GM12878 (cell line): ENCODE data around the gene GTPBP3. TPM values are rescaled to one million over a fixed set of nuclear protein-coding genes. Genes with fewer than 3 reads are reported as not detected.

Source experiments
- ATAC-seq: fragments of 200-7000 bp; cut with Tn5 transposase; 3 replicates; pipeline ENCODE4 v1.9.1; 2020; ENCODE audit warnings: mild to moderate bottlenecking, moderate library complexity
- BruUV-seq: library from RNA; stranded (reverse); fragments of 400-500 nt; replicated peaks from 2 replicates; lab custom pipeline; 2021; lab: Mats Ljungman, UMichigan
- CTCF ChIA-PET: fragments of 300-600 bp; sonication (Branson Sonifier 250); formaldehyde crosslinking; extraction: SDS; loops from one replicate; lab custom pipeline; 2021; ENCODE audit warnings: inconsistent platforms; lab: Yijun Ruan, JAX
- POLR2A ChIA-PET: fragments of 350-600 bp; formaldehyde crosslinking; extraction: SDS; loops from one replicate; lab custom pipeline; 2021; ENCODE audit warnings: inconsistent platforms; lab: Charles Lee
- RAD21 ChIA-PET: fragments of 300-600 bp; sonication (Branson Sonifier 250); formaldehyde crosslinking; loops from one replicate; lab custom pipeline; 2023; ENCODE audit warnings: antibody characterized with exemption; ENCODE audit not compliant: unreplicated experiment; lab: Charles Lee
- SMC1A ChIA-PET: fragments of 300-600 bp; sonication (Branson Sonifier 250); formaldehyde crosslinking; loops from one replicate; lab custom pipeline; 2023; ENCODE audit not compliant: unreplicated experiment, uncharacterized antibody; lab: Charles Lee
- DNase-seq: peaks from one replicate; pipeline ENCODE4 v3.0.0-alpha.2; 2011; ENCODE audit warnings: low read depth, low spot score
- FAIRE-seq: peaks from 3 replicates; lab custom pipeline; 2011; peaks lifted over from hg19 to GRCh38; lab: Jason Lieb, UNC
- H2AFZ ChIP-seq: 2 replicates; pipeline ENCODE4 v1.6.0; 2011; ENCODE audit warnings: low read depth, low read length, control low read depth; ENCODE audit not compliant: control insufficient read depth
- H3K27ac ChIP-seq: 2 replicates; pipeline ENCODE4 v1.5.1; 2011; ENCODE audit warnings: control low read depth; ENCODE audit not compliant: control insufficient read depth, insufficient read depth
- H3K27me3 ChIP-seq, 2 experiments: replicated peaks in 1 of 2; 2 replicates each; pipeline versions ENCODE4 v1.6.0 to v1.6.1; 2011; ENCODE audit warnings: low read length in 1 of 2; ENCODE audit not compliant: control insufficient read depth in 2 of 2, insufficient read depth in 2 of 2
- H3K36me3 ChIP-seq, 2 experiments: 2 replicates each; pipeline ENCODE4 v1.5.1; 2011; ENCODE audit warnings: low read length in 1 of 2; ENCODE audit not compliant: control insufficient read depth in 2 of 2, insufficient read depth in 2 of 2
- H3K4me1 ChIP-seq: 2 replicates; pipeline ENCODE4 v1.6.1; 2011; ENCODE audit warnings: mild to moderate bottlenecking, low read length, moderate library complexity, mixed read lengths; ENCODE audit not compliant: control insufficient read depth, insufficient read depth
- H3K4me2 ChIP-seq: 2 replicates; pipeline ENCODE4 v1.6.0; 2011; ENCODE audit warnings: control low read depth; ENCODE audit not compliant: control insufficient read depth, insufficient read depth
- H3K4me3 ChIP-seq: fragments of 200-600 bp; sonication (generic); 2 replicates; pipeline ENCODE4 v1.5.1; 2016
- H3K79me2 ChIP-seq: 2 replicates; pipeline ENCODE4 v1.6.0; 2011; ENCODE audit warnings: low read length; ENCODE audit not compliant: control insufficient read depth, insufficient read depth
- H3K9ac ChIP-seq: 2 replicates; pipeline ENCODE4 v1.8.0; 2011; ENCODE audit warnings: low read length, control low read depth, mixed read lengths; ENCODE audit not compliant: control insufficient read depth, insufficient read depth
- H3K9me3 ChIP-seq: replicated peaks from 3 replicates; pipeline ENCODE4 v1.5.1; 2011; ENCODE audit warnings: mild to moderate bottlenecking, low read length; ENCODE audit not compliant: control insufficient read depth, insufficient read depth
- H4K20me1 ChIP-seq: 2 replicates; pipeline ENCODE4 v1.6.0; 2011; ENCODE audit not compliant: control insufficient read depth, insufficient read depth
- CBX5 ChIP-seq: sonication (generic); IDR thresholded peaks from 2 replicates; pipeline ENCODE4 v1.6.1; 2016; ENCODE audit warnings: low read depth, moderate library complexity, mild to moderate bottlenecking, inconsistent platforms
- CHD1 ChIP-seq: IDR thresholded peaks from 2 replicates; pipeline ENCODE4 v1.6.1; 2012; ENCODE audit warnings: low read depth, low read length, improper control_type of control experiment
- CREB1 ChIP-seq: IDR thresholded peaks from 2 replicates; pipeline ENCODE4 v1.6.1; 2012; ENCODE audit warnings: low read depth, mild to moderate bottlenecking, inconsistent platforms
- EGR1 ChIP-seq, 2 experiments: IDR thresholded peaks; 1 replicate in 1 of 2; 2 replicates in 1 of 2; pipeline ENCODE4 v1.6.1; 2011 to 2012; ENCODE audit warnings: low read depth in 2 of 2, low read length in 2 of 2, borderline replicate concordance in 1 of 2, mild to moderate bottlenecking in 1 of 2, moderate library complexity in 1 of 2
- ELK1 ChIP-seq: IDR thresholded peaks from 2 replicates; pipeline ENCODE4 v1.6.1; 2012; ENCODE audit warnings: low read depth, low read length, improper control_type of control experiment
- ESRRA ChIP-seq: IDR thresholded peaks from 2 replicates; pipeline ENCODE4 v1.6.1; 2012; ENCODE audit warnings: mild to moderate bottlenecking, low read length, improper control_type of control experiment
- FOS ChIP-seq: IDR thresholded peaks from 3 replicates; pipeline ENCODE4 v1.6.1; 2011; ENCODE audit warnings: borderline replicate concordance; ENCODE audit not compliant: insufficient read length; ENCODE audit errors: extremely low read depth
- HDAC2 ChIP-seq: fragments of 200-600 bp; sonication (generic); IDR thresholded peaks from 2 replicates; pipeline ENCODE4 v1.6.1; 2017
- IRF3 ChIP-seq: fragments of 450-650 bp; IDR thresholded peaks from 2 replicates; pipeline ENCODE4 v1.6.1; 2014; ENCODE audit warnings: mild to moderate bottlenecking
- IRF5 ChIP-seq: fragments of 450-650 bp; IDR thresholded peaks from 2 replicates; pipeline ENCODE4 v1.6.1; 2017; ENCODE audit warnings: borderline replicate concordance
- NR2F1 ChIP-seq: fragments of 450-650 bp; conservative IDR thresholded peaks from 2 replicates; pipeline ENCODE4 v1.6.1; 2017; ENCODE audit warnings: mild to moderate bottlenecking
- PBX3 ChIP-seq: IDR thresholded peaks from 2 replicates; pipeline ENCODE4 v1.6.1; 2011; ENCODE audit warnings: mild to moderate bottlenecking, low read depth, low read length, moderate library complexity; ENCODE audit not compliant: insufficient replicate concordance
- SMC3 ChIP-seq: IDR thresholded peaks from 2 replicates; pipeline ENCODE4 v1.6.1; 2011; ENCODE audit warnings: low read length, improper control_type of control experiment, borderline replicate concordance
- SP1 ChIP-seq: IDR thresholded peaks from one replicate; pipeline ENCODE4 v1.6.1; 2011; ENCODE audit warnings: low read depth, low read length
- ZBED1 ChIP-seq: IDR thresholded peaks from 2 replicates; pipeline ENCODE4 v1.6.1; 2016; ENCODE audit warnings: borderline replicate concordance
- WGBS: methylation state at CpG from one replicate; pipeline ENCODE4 v1.1.6; 2016; ENCODE audit warnings: low lambda C conversion rate; ENCODE audit not compliant: insufficient replicate concordance, insufficient coverage; ENCODE audit errors: missing lambda C conversion rate; 5-methylcytosine and 5-hydroxymethylcytosine counted together
- in situ Hi-C: fragments of 300-500 bp; cut with MboI; formaldehyde crosslinking; loops from 9 replicates; pipeline ENCODE4 v1.14.3; 2018; ENCODE audit warnings: mixed read lengths
- intact Hi-C: fragments of 100-400 bp; cut with micrococcal nuclease; formaldehyde crosslinking; loops from one replicate; pipeline ENCODE4 v1.14.2; 2022; ENCODE audit not compliant: unreplicated experiment
- polyA plus RNA-seq, 11 experiments: library from polyadenylated mRNA; depleted of rRNA in 4 of 11; unstranded in 6 of 11; stranded (reverse) in 5 of 11; fragments of >200 nt; fragmentation: Nextera tagmentation in 4 of 11; fragmentation: Illumina TruSeq in 1 of 11; extraction: Ambion mirVana in 4 of 11; extraction: Trizol in 1 of 11; gene quantifications; 1 replicate in 1 of 11; 2 replicates in 10 of 11; pipeline versions ENCODE4 v1.2.1 to v1.2.3, GENCODE V29; 2011 to 2016; ENCODE audit warnings: inconsistent platforms in 2 of 11, missing spikeins in 2 of 11, low read depth in 1 of 11
- total RNA-seq, 4 experiments: library from RNA; depleted of rRNA in 3 of 4; stranded (reverse); fragments of >200 nt in 3 of 4; fragmentation: Illumina TruSeq in 1 of 4; extraction: Trizol in 1 of 4; gene quantifications; 2 replicates each; pipeline versions ENCODE4 v1.2.1 to v1.2.3, GENCODE V29; 2013 to 2021

The GTPBP3 gene
- total and polyA plus RNA-seq, 10 of the 15 experiments (the other 5 are each of a cell fraction or from before 2014, with no cell fraction given), result 2.9 to 46.8 (median 15.4) TPM

GRCh38 chr19:17332360-17332676 lies 5.0 kb upstream of the GTPBP3 start:
- TF ChIP-seq NR2F1 (no peak), HDAC2 (no peak), CHD1 (no peak), ZBED1 (no peak), EGR1 (IDR thresholded peaks at IDR 0.05; ENCODE audit: borderline replicate concordance in 1 of 2, low read depth in 2 of 2, low read length in 2 of 2) (no peak), IRF3 (no peak), IRF5 (no peak), FOS (no peak), ESRRA (no peak), SMC3 (no peak), PBX3 (no peak), CBX5 (no peak), SP1 (no peak), ELK1 (no peak), CREB1 (no peak)
- TF ChIP-seq, all 136 proteins: peak for 0
- intact Hi-C loops, result no loop called here
- Histone ChIP-seq H2AFZ (no peak overlapping the region), H3K9me3 (no peaks in the 10 kb centered on the region; the same call in 2 of the 3 replicates), H3K4me2 (no peak overlapping the region), H3K79me2 (no peaks in the 10 kb centered on the region), H3K4me3 (no peak overlapping the region), H3K36me3 (no peaks in the 10 kb centered on the region), H3K27me3 (no peaks in the 10 kb centered on the region; a peak in 2 of 4 replicates), H4K20me1 (no peaks in the 10 kb centered on the region), H3K4me1 (peaks cover 13% of the 10 kb centered on the region), H3K27ac (no peak overlapping the region), H3K9ac (no peak overlapping the region)
- BruUV-seq, result no TSS peak
- in situ Hi-C loops, result no loop called here
- ATAC-seq (no peak), DNase-seq (no peak), FAIRE-seq (no peak)
- WGBS, result 97% methylated on average over 8 of the region's 8 CpGs
- SMC1A ChIA-PET, result interaction anchor here (1.7 kb wide), 1 partner anchor 23 kb away, joined by 6 read pairs; the partner anchor contains the start of gene DDA1
- POLR2A ChIA-PET, result interaction anchor here (0.8 kb wide), 1 partner anchor 27 kb away, joined by 3 read pairs; no protein-coding TSS in a partner anchor
- CTCF ChIA-PET, result interaction anchor here (0.9 to 2.8 kb wide), 7 partner anchors 23 to 57 kb away, joined by 3 to 9 read pairs (median 5); partner anchors contain the start of genes DDA1 and MRPL34
- RAD21 ChIA-PET, result interaction anchor here (2.7 kb wide), 1 partner anchor 23 kb away, joined by 9 read pairs; the partner anchor contains the start of gene DDA1
